HepG2 (cell line): ENCODE measurements around the gene RGMA. TPM values are rescaled to one million over a fixed set of nuclear protein-coding genes. Genes with fewer than 3 reads are reported as not detected.
A peak's percentile ranks its signal among the peaks of the same experiment; 100 is the strongest.

Experiments
- ATAC-seq: fragments of 200-7000 bp; cut with Tn5 transposase; 3 replicates; pipeline ENCODE4 v1.9.1; 2020; ENCODE audit warnings: mild to moderate bottlenecking, moderate library complexity
- BruUV-seq: library from RNA; stranded (reverse); fragments of 400-500 nt; replicated peaks from 2 replicates; lab custom pipeline; 2021; lab: Mats Ljungman, UMichigan
- CTCF ChIA-PET: fragments of 300-600 bp; formaldehyde crosslinking; extraction: SDS; loops from one replicate; lab custom pipeline; 2021; ENCODE audit warnings: low total read pairs, inconsistent platforms, low intra/inter-chr PET ratio; lab: Yijun Ruan, JAX
- POLR2A ChIA-PET: fragments of 350-600 bp; sonication (Branson Sonifier 250); formaldehyde crosslinking; loops from one replicate; lab custom pipeline; 2020; ENCODE audit warnings: antibody characterized with exemption, inconsistent platforms; lab: Yijun Ruan, JAX
- DNase-seq: peaks from one replicate; pipeline ENCODE4 v3.0.0-alpha.2; 2015; ENCODE audit warnings: low spot score
- FAIRE-seq: peaks from 3 replicates; lab custom pipeline; 2011; peaks lifted over from hg19 to GRCh38; lab: Jason Lieb, UNC
- H2AFZ ChIP-seq: one replicate; pipeline ENCODE4 v1.6.1; 2011; ENCODE audit warnings: low read length, inconsistent platforms
- H3K27ac ChIP-seq: fragments of 300-600 bp; 3 replicates; pipeline ENCODE4 v1.8.0; 2011; ENCODE audit warnings: mixed run types, mild to moderate bottlenecking, mixed read lengths, low read length, inconsistent platforms; ENCODE audit not compliant: insufficient read depth; ENCODE audit errors: extremely low read length
- H3K27me3 ChIP-seq, 2 experiments: fragments of 200-600 bp in 1 of 2; 2 replicates in 1 of 2; 3 replicates in 1 of 2; pipeline versions ENCODE4 v1.6.0 to v1.8.0; 2011; ENCODE audit warnings: low read length in 2 of 2, mild to moderate bottlenecking in 2 of 2, moderate library complexity in 2 of 2, inconsistent platforms in 1 of 2; ENCODE audit not compliant: insufficient read depth in 2 of 2, control insufficient read depth in 1 of 2
- H3K36me3 ChIP-seq, 2 experiments: fragments of 200-600 bp in 1 of 2; replicated peaks in 1 of 2; 2 replicates in 1 of 2; 3 replicates in 1 of 2; pipeline versions ENCODE4 v1.5.1 to v1.8.0; 2011; ENCODE audit warnings: low read length in 2 of 2, inconsistent platforms in 1 of 2; ENCODE audit not compliant: insufficient read depth in 2 of 2, control insufficient read depth in 1 of 2
- H3K4me1 ChIP-seq: 2 replicates; pipeline ENCODE4 v1.5.1; 2012; ENCODE audit warnings: low read length, inconsistent platforms; ENCODE audit not compliant: insufficient read depth
- H3K4me2 ChIP-seq: 2 replicates; pipeline ENCODE4 v1.6.0; 2011; ENCODE audit warnings: low read depth, low read length, inconsistent platforms
- H3K4me3 ChIP-seq, 3 experiments: fragments of 200-600 bp in 1 of 3; sonication (generic), shearing (Covaris generic) in 1 of 3; replicated peaks in 1 of 3; 2 replicates each; pipeline ENCODE4 v1.5.1; 2011 to 2016; ENCODE audit warnings: low read length in 3 of 3, inconsistent platforms in 2 of 3, low read depth in 2 of 3, mild to moderate bottlenecking in 2 of 3, control low read depth in 1 of 3, mixed read lengths in 1 of 3; ENCODE audit not compliant: insufficient read depth in 1 of 3
- H3K79me2 ChIP-seq: one replicate; pipeline ENCODE4 v1.6.1; 2011; ENCODE audit warnings: low read length, inconsistent platforms; ENCODE audit not compliant: insufficient read depth
- H3K9ac ChIP-seq: 2 replicates; pipeline ENCODE4 v1.6.0; 2011; ENCODE audit warnings: mild to moderate bottlenecking, low read depth, low read length, inconsistent platforms; ENCODE audit not compliant: insufficient read depth
- H3K9me3 ChIP-seq: 2 replicates; pipeline ENCODE4 v1.5.1; 2012; ENCODE audit warnings: mild to moderate bottlenecking, low read length
- H4K20me1 ChIP-seq: 2 replicates; pipeline ENCODE4 v1.6.0; 2011; ENCODE audit warnings: inconsistent platforms, mild to moderate bottlenecking, low read length, moderate library complexity; ENCODE audit not compliant: insufficient read depth
- TEAD2 ChIP-seq: sonication (generic); formaldehyde crosslinking; IDR thresholded peaks from 2 replicates; pipeline ENCODE4 v1.9.0; 2021; ENCODE audit warnings: missing genetic modification reagents
- ZNF7 ChIP-seq: IDR thresholded peaks from 2 replicates; pipeline ENCODE4 v1.6.1; 2016; ENCODE audit warnings: missing biosample characterization, missing genetic modification reagents
- WGBS: methylation state at CpG from one replicate; pipeline ENCODE4 v1.1.6; 2017; ENCODE audit warnings: low lambda C conversion rate; 5-methylcytosine and 5-hydroxymethylcytosine counted together
- in situ Hi-C: cut with HindIII; loops from 2 replicates; pipeline ENCODE4 v1.10.0; 2017; ENCODE audit warnings: low pct_unique_long_range_greater_than_20kb; ENCODE audit not compliant: extremely low pct_ligation_motif_present
- intact Hi-C: fragments of 100-400 bp; cut with micrococcal nuclease; formaldehyde crosslinking; loops from one replicate; pipeline ENCODE4 v1.10.0; 2022; ENCODE audit not compliant: unreplicated experiment
- polyA plus RNA-seq, 8 experiments: library from polyadenylated mRNA; depleted of rRNA in 3 of 8; stranded (reverse) in 7 of 8; unstranded in 1 of 8; fragments of >200 nt; fragmentation: Illumina TruSeq in 4 of 8; extraction: Trizol in 4 of 8; gene quantifications; 2 replicates each; pipeline versions ENCODE4 v1.2.1 to v1.2.3, GENCODE V29; 2011 to 2016; ENCODE audit warnings: low read depth in 4 of 8, missing spikeins in 1 of 8, mixed read lengths in 1 of 8; ENCODE audit not compliant: insufficient read depth in 1 of 8
- total RNA-seq, 5 experiments: library from RNA; depleted of rRNA; stranded (reverse); fragments of >200 nt; fragmentation: Illumina TruSeq; extraction: Trizol; gene quantifications; 2 replicates each; pipeline ENCODE4 v1.2.3, GENCODE V29; 2016; ENCODE audit warnings: low read depth in 1 of 5
- TF ChIP-seq, protein P1 (sequence below): sonication (generic); formaldehyde crosslinking; IDR thresholded peaks from 2 replicates; pipeline ENCODE4 v1.4.0; 2020; ENCODE audit warnings: mild to moderate bottlenecking, low read depth, missing genetic modification reagents

The RGMA gene
- total and polyA plus RNA-seq, 2 of the 13 experiments (the other 11 are each of a cell fraction or from before 2014, with no cell fraction given), result not detected

DNA sequence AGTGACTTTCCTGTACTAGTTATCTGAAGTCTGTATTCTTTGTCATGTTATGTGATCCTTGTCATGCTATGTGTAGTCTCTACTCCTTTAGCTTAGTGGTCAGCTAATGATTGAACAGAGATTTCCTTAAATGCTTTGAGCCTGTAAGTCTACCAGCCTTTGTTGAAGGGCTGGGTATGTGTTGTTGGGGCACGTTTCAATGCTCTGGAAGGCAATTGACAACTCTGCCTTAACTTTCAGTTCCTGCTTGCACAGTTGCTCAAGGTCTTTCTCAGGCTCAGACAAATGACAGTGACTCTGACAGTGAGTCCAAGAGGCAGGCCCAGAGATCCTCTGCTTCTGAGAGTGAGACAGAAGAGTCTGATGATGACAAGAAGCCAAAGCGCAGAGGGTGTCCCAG is 99.5 kb downstream of the RGMA start:
- WGBS, result 100% methylated on average over 1 of the region's 2 CpGs

More for the DNA sequence above, 99.5 kb downstream of the RGMA start:
- H3K27me3 ChIP-seq, result no peaks in the 10 kb centered on the region
- POLR2A ChIA-PET, result no interaction called here
- intact Hi-C loops (no loop called here), in situ Hi-C loops (no loop called here)
- H3K4me3 ChIP-seq, result no peak overlapping the region
- ATAC-seq, result peak; percentile 20; the same call in 1 of the 3 replicates
- TF ChIP-seq, protein P1, sequence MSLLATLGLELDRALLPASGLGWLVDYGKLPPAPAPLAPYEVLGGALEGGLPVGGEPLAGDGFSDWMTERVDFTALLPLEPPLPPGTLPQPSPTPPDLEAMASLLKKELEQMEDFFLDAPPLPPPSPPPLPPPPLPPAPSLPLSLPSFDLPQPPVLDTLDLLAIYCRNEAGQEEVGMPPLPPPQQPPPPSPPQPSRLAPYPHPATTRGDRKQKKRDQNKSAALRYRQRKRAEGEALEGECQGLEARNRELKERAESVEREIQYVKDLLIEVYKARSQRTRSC (CRISPR knock-in tag), result no peak
- TF ChIP-seq TEAD2 (CRISPR knock-in tag) (no peak), ZNF7 (no peak)
- no peak for FAIRE-seq
- CTCF ChIA-PET, result no interaction called here
- no peak overlapping the region for H3K27ac ChIP-seq
- H3K36me3 ChIP-seq, result peaks cover 35 to 82% of the 10 kb centered on the region in 2 experiments
- no peaks in the 10 kb centered on the region for H3K4me1 ChIP-seq
- DNase-seq, result no peak
- H3K9me3 ChIP-seq, result no peaks in the 10 kb centered on the region
- H4K20me1 ChIP-seq, result no peaks in the 10 kb centered on the region
- no peak overlapping the region for H3K4me2 ChIP-seq
- no peak overlapping the region for H3K9ac ChIP-seq
- BruUV-seq, result no TSS peak
- no peak overlapping the region for H2AFZ ChIP-seq
- no peaks in the 10 kb centered on the region for H3K79me2 ChIP-seq

Other genes starting within 250 kb of the RGMA start
- gene CHD2, start 188.9 kb downstream of the RGMA start, total RNA-seq (2016; rRNA removed; fragmentation: Illumina TruSeq; extraction: Trizol), result 47.3 and 54.1 TPM in 2 replicates
- gene CHD2, start 188.9 kb downstream of the RGMA start, polyA plus RNA-seq (2011; rRNA removed), result 54.0 and 71.7 TPM in 2 replicates